HCT116 (cell line): ENCODE results near the gene GATAD1. TPM values are rescaled to one million over a fixed set of nuclear protein-coding genes. Genes with fewer than 3 reads are reported as not detected.
A peak's percentile ranks its signal among the peaks of the same experiment; 100 is the strongest.

Experiments used
- ATAC-seq: fragments of 200-7000 bp; cut with Tn5 transposase; 2 replicates; pipeline ENCODE4 v1.9.1; 2020; ENCODE audit warnings: mild to moderate bottlenecking, moderate library complexity
- BruUV-seq: library from RNA; stranded (reverse); fragments of 400-500 nt; replicated peaks from 2 replicates; lab custom pipeline; 2021; lab: Mats Ljungman, UMichigan
- CTCF ChIA-PET: fragments of 300-600 bp; sonication (Branson Sonifier 250); formaldehyde crosslinking; loops from one replicate; lab custom pipeline; 2021; ENCODE audit warnings: antibody characterized with exemption; lab: Charles Lee
- POLR2A ChIA-PET: fragments of 300-600, 350-600 bp; sonication (Branson Sonifier 250); formaldehyde crosslinking; loops from one replicate; lab custom pipeline; 2021; ENCODE audit warnings: antibody characterized with exemption; lab: Charles Lee
- RAD21 ChIA-PET, 2 experiments: fragments of 300-600 bp; sonication (Branson Sonifier 250); formaldehyde crosslinking; loops; one replicate each; lab custom pipeline; 2023; ENCODE audit warnings: low total read pairs in 2 of 2; ENCODE audit not compliant: uncharacterized antibody in 2 of 2, unreplicated experiment in 2 of 2, low non-redundant PET in 1 of 2; lab: Charles Lee
- DNase-seq: peaks from one replicate; pipeline ENCODE4 v3.0.0-alpha.2; 2010; ENCODE audit warnings: low read depth, low spot score
- H2AFZ ChIP-seq: fragments of 200-600 bp; shearing (Covaris generic), sonication (generic); 2 replicates; pipeline ENCODE4 v1.6.1; 2017; ENCODE audit warnings: low read depth, mixed run types, mixed read lengths, antibody characterized with exemption, low read length; ENCODE audit not compliant: poor library complexity, severe bottlenecking
- H3K27ac ChIP-seq: 2 replicates; pipeline ENCODE4 v1.5.1; 2012; ENCODE audit warnings: low read depth, low read length
- H3K27me3 ChIP-seq: fragments of 200-600 bp; sonication (generic); 2 replicates; pipeline ENCODE4 v1.6.1; 2016; ENCODE audit warnings: mixed run types, low read length, mixed read lengths; ENCODE audit not compliant: insufficient read depth
- H3K36me3 ChIP-seq, 2 experiments: fragments of 200-500 bp in 1 of 2; fragments of 200-600 bp in 1 of 2; sonication (Bioruptor generic) in 1 of 2; sonication (generic) in 1 of 2; 2 replicates each; pipeline versions ENCODE4 v1.5.1 to v1.6.1; 2014 to 2016; ENCODE audit warnings: low read length in 2 of 2, inconsistent platforms in 1 of 2, mixed read lengths in 1 of 2, mixed run types in 1 of 2; ENCODE audit not compliant: insufficient read depth in 2 of 2, control insufficient read depth in 1 of 2
- H3K4me1 ChIP-seq, 2 experiments: fragments of 200-600 bp in 1 of 2; sonication (generic) in 1 of 2; 2 replicates each; pipeline versions ENCODE4 v1.5.1 to v1.6.1; 2012 to 2017; ENCODE audit warnings: low read length in 2 of 2, inconsistent platforms in 1 of 2, mild to moderate bottlenecking in 1 of 2, mixed read lengths in 1 of 2, mixed run types in 1 of 2, moderate library complexity in 1 of 2; ENCODE audit not compliant: insufficient read depth in 2 of 2, control insufficient read depth in 1 of 2
- H3K4me2 ChIP-seq: fragments of 200-600 bp; sonication (generic); 2 replicates; pipeline ENCODE4 v1.6.1; 2017; ENCODE audit warnings: mixed run types, low read length, mixed read lengths
- H3K4me3 ChIP-seq, 2 experiments: fragments of 200-600 bp in 1 of 2; sonication (generic) in 1 of 2; replicated peaks in 1 of 2; 2 replicates each; pipeline ENCODE4 v1.5.1; 2011 to 2016; ENCODE audit warnings: low read length in 2 of 2, control low read depth in 1 of 2, low read depth in 1 of 2, mild to moderate bottlenecking in 1 of 2, mixed read lengths in 1 of 2, mixed run types in 1 of 2
- H3K79me2 ChIP-seq: fragments of 200-600 bp; sonication (generic); 2 replicates; pipeline ENCODE4 v1.6.1; 2017; ENCODE audit warnings: mild to moderate bottlenecking, mixed run types, low read length, moderate library complexity, mixed read lengths; ENCODE audit not compliant: insufficient read depth
- H3K9ac ChIP-seq: fragments of 200-600 bp; sonication (generic); 2 replicates; pipeline ENCODE4 v1.6.1; 2016; ENCODE audit warnings: low read length, mixed read lengths
- H3K9me2 ChIP-seq: fragments of 200-600 bp; sonication (generic), shearing (Covaris generic); 2 replicates; pipeline ENCODE4 v1.6.1; 2017; ENCODE audit warnings: mixed run types, mild to moderate bottlenecking, moderate library complexity; ENCODE audit not compliant: insufficient read depth
- H3K9me3 ChIP-seq, 2 experiments: fragments of 200-500 bp in 1 of 2; fragments of 200-600 bp in 1 of 2; sonication (Bioruptor generic) in 1 of 2; sonication (generic) in 1 of 2; 2 replicates each; pipeline ENCODE4 v1.6.1; 2014 to 2017; ENCODE audit warnings: low read length in 2 of 2, mixed read lengths in 2 of 2, inconsistent platforms in 1 of 2, low read depth in 1 of 2, mild to moderate bottlenecking in 1 of 2, mixed run types in 1 of 2, moderate library complexity in 1 of 2; ENCODE audit not compliant: control insufficient read depth in 1 of 2, insufficient read depth in 1 of 2
- H4K20me1 ChIP-seq: fragments of 200-600 bp; sonication (generic), shearing (Covaris generic); 2 replicates; pipeline ENCODE4 v1.6.1; 2017; ENCODE audit warnings: mixed run types, mild to moderate bottlenecking, moderate library complexity; ENCODE audit not compliant: insufficient read depth
- ATF3 ChIP-seq: IDR thresholded peaks from 2 replicates; pipeline ENCODE4 v1.6.1; 2012
- CBX3 ChIP-seq: IDR thresholded peaks from 2 replicates; pipeline ENCODE4 v1.6.1; 2012; ENCODE audit warnings: low read depth
- CTCF ChIP-seq, 3 experiments: fragments of 200-600 bp in 1 of 3; sonication (generic) in 1 of 3; IDR thresholded peaks in 2 of 3; conservative IDR thresholded peaks in 1 of 3; 2 replicates each; pipeline ENCODE4 v1.5.1; 2012 to 2017; ENCODE audit warnings: low read depth in 2 of 3, low read length in 2 of 3, antibody characterized with exemption in 1 of 3, borderline replicate concordance in 1 of 3, control low read depth in 1 of 3, mild to moderate bottlenecking in 1 of 3, mixed read lengths in 1 of 3, mixed run types in 1 of 3, moderate library complexity in 1 of 3; ENCODE audit not compliant: insufficient read depth in 1 of 3
- EGR1 ChIP-seq: IDR thresholded peaks from 2 replicates; pipeline ENCODE4 v1.6.1; 2012; ENCODE audit warnings: low read depth
- ELF1 ChIP-seq: IDR thresholded peaks from 2 replicates; pipeline ENCODE4 v1.6.1; 2012; ENCODE audit warnings: low read depth, borderline replicate concordance
- EZH2phosphoT487 ChIP-seq: fragments of 200-600 bp; IDR thresholded peaks from 2 replicates; pipeline ENCODE4 v1.6.1; 2018; ENCODE audit warnings: antibody characterized with exemption, borderline replicate concordance
- FOSL1 ChIP-seq: IDR thresholded peaks from 2 replicates; pipeline ENCODE4 v1.6.1; 2012; ENCODE audit warnings: low read depth
- JUND ChIP-seq: IDR thresholded peaks from 2 replicates; pipeline ENCODE4 v1.6.1; 2012
- RAD21 ChIP-seq: IDR thresholded peaks from 2 replicates; pipeline ENCODE4 v1.6.1; 2012; ENCODE audit warnings: low read depth, mild to moderate bottlenecking
- REST ChIP-seq: IDR thresholded peaks from 2 replicates; pipeline ENCODE4 v1.6.1; 2012; ENCODE audit warnings: low read depth
- SIN3A ChIP-seq: IDR thresholded peaks from 2 replicates; pipeline ENCODE4 v1.6.1; 2012; ENCODE audit warnings: low read depth
- SP1 ChIP-seq: IDR thresholded peaks from 2 replicates; pipeline ENCODE4 v1.6.1; 2012; ENCODE audit warnings: low read depth
- SRF ChIP-seq: IDR thresholded peaks from 2 replicates; pipeline ENCODE4 v1.6.1; 2012; ENCODE audit warnings: low read depth
- TCF7L2 ChIP-seq: IDR thresholded peaks from 2 replicates; pipeline ENCODE4 v1.7.0; 2011; ENCODE audit warnings: borderline replicate concordance, inconsistent platforms; ENCODE audit not compliant: insufficient read depth, insufficient read length; ENCODE audit errors: extremely low read depth
- ZNF274 ChIP-seq: fragments of 200-500 bp; sonication (Bioruptor generic); IDR thresholded peaks from 2 replicates; pipeline ENCODE4 v1.6.1; 2014; ENCODE audit warnings: mild to moderate bottlenecking, low read depth, low read length, inconsistent platforms
- intact Hi-C: fragments of 100-400 bp; cut with micrococcal nuclease; formaldehyde crosslinking; loops from 2 replicates; pipeline ENCODE4 v1.10.0; 2022
- total RNA-seq: library from RNA; stranded (reverse); gene quantifications from one replicate; pipeline ENCODE4 v1.2.1, GENCODE V29; 2021; ENCODE audit not compliant: unreplicated experiment

GATAD1 gene
- total RNA-seq, 1 experiment from 2014 or later: 23.9 TPM

GRCh38 chr7:92425311-92425947 is 21.9 kb upstream of the GATAD1 start:
- CTCF ChIA-PET: no interaction called here
- H3K4me1 ChIP-seq: peaks cover 0 to 12% of the 10 kb centered on the region in 2 experiments; a peak in 2 of 4 replicates
- H3K27ac ChIP-seq: no peak overlapping the region
- H3K9ac ChIP-seq: no peak overlapping the region
- H3K9me3 ChIP-seq: no peaks in the 10 kb centered on the region
- intact Hi-C loops: loop anchor here (10.0 kb wide), 1 partner anchor 181 kb away; the partner anchor contains the start of genes ANKIB1 and KRIT1
- no peak for ATAC-seq
- no peaks in the 10 kb centered on the region for H3K79me2 ChIP-seq
- POLR2A ChIA-PET: no interaction called here
- H2AFZ ChIP-seq: peak overlapping the region; percentile 52
- no peaks in the 10 kb centered on the region for H3K27me3 ChIP-seq
- no TSS peak for BruUV-seq
- no peaks in the 10 kb centered on the region for H4K20me1 ChIP-seq
- no peak for DNase-seq
- RAD21 ChIA-PET: no interaction called here
- H3K36me3 ChIP-seq: no peaks in the 10 kb centered on the region
- no peaks in the 10 kb centered on the region for H3K9me2 ChIP-seq
- no peak overlapping the region for H3K4me3 ChIP-seq
- TF ChIP-seq ZNF274 (no peak), CBX3 (no peak), EGR1 (no peak), TCF7L2 (no peak), SIN3A (no peak), REST (no peak), SRF (no peak), CTCF (IDR thresholded peaks at IDR 0.05 in 2 of 3, conservative IDR thresholded peaks at IDR 0.05 in 1 of 3; ENCODE audit: borderline replicate concordance in 1 of 3, insufficient read depth in 1 of 3, low read depth in 2 of 3, low read length in 2 of 3) (no peak), ATF3 (no peak), EZH2phosphoT487 (no peak), SP1 (no peak), RAD21 (no peak), JUND (no peak), FOSL1 (no peak), ELF1 (no peak)
- no peak overlapping the region for H3K4me2 ChIP-seq
